ENCODE data around the gene MYT1.
"Not testable (repeated sequence)": the region's sequence is repeated elsewhere in the genome, so short reads cannot be mapped to it uniquely, and the experiment has no call there.

DNA sequence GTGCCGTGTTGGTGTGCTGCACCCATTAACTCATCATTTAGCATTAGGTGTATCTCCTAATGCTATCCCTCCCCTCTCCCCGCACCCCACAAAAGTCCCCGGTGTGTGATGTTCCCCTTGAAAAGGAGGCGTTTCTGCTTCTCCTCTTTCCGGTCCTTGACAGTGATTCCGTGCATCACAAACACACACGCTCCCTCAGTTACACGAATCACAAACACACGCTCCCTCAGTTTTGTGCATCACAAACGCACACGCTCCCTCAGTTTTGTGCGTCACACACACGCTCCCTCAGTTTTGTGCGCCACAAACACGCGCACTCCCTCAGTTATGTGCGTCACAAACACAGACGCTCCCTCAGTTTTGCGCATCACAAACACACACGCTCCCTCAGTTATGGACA is 29.5 kb upstream of the MYT1 start:
- not testable (repeated sequence) for TF ChIP-seq SUZ12 (IDR thresholded peaks at IDR 0.05; ENCODE audit: extremely low read depth, insufficient read depth, insufficient read length); ZNF274 (IDR thresholded peaks at IDR 0.05; ENCODE audit: low read depth, low read length)
